HL-60/S4 treated with retinoic acid at 250 ng/mL for 4 days and 3 days (cell line): ENCODE data around the gene FSD1L.

Experiments
- in situ Hi-C: fragments of 300-500 bp; cut with MboI; formaldehyde crosslinking; loops from 2 replicates; pipeline ENCODE4 v1.7.0; 2022; ENCODE audit warnings: low sequenced_read_pairs

The FSD1L gene

DNA sequence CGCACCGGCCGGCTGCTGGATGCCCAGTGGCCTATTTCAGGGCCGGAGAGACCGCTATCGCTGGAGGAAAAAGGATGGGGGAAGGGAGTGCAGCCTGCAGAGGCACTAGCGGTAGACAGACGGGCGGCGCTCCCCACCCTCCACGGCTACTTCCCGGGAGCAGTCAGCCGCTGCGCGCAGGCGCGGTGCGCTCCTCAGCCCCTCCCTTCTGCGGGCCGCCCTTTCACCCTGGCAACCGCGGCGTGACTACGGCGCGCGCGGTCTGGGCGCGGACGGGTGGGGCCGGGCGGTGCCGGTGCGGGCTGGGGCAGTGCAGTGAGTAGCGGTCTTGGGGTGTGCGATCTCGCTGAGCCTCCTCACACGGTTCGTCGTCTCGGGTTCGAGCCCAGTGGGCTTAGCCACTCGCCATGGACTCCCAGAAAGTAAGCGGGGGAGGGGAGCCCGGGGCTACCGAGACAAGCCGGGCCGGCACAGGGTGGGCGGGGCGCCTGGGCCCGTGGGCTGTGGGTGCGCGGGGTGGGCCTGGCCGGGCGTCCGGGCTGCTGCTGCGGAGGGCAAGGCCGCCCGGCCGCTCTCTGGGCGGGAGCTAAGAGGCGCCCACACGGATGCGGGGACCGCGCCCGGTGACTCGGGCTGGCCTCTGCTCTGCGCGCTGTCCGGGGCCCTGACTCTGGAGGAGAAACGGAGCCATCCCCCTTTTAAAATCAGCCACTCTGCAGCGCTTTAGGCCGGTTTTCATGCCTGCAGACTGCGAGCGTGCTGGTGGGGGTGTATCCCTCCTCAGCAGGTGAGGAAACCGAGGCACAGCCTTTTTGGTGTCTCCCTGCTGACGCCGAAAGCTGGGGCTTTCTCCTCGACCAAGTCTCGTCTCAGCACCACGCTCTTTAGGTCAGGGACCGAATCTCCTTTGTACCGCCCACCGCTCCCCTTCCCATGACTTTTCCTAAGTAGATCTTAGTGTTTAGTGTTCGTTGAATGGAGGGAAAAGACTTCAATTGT is at the start of gene FSD1L:
TSS of gene FSD1L (plus strand) at position 221 of the 999 bp plus-strand sequence. CDS start at position 408, 187 bp downstream.
- in situ Hi-C loops: no loop called here

DNA sequence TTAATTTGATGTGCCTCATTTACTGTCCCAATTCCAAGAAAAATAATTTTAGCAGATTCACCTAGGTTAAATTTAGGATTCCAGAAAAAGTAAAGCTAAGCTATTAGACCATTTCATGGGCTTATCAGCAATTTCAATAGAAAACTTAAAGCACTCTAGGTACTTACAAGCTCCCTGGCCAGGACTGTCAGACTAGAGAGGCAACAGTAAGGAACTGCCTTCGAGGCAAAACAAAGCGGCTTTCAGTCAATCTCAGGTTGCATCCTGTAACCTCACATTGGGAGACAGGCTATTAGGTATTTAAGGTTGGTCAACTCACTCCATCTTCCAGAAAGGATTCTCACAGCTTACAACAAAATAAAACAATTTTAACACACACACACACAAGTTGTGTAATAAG is 48.7 kb upstream of the FSD1L start:
- in situ Hi-C loops: no loop called here

GRCh38 chr9:105401651-105402050 is 46.2 kb upstream of the FSD1L start:
- in situ Hi-C loops: loop anchor here (25.0 kb wide), 1 partner anchor 539 kb away; no protein-coding TSS in a partner anchor

GRCh38 chr9:105403552-105404248 is 44.1 kb upstream of the FSD1L start:
- in situ Hi-C loops: loop anchor here (25.0 kb wide), 1 partner anchor 541 kb away; no protein-coding TSS in a partner anchor

DNA sequence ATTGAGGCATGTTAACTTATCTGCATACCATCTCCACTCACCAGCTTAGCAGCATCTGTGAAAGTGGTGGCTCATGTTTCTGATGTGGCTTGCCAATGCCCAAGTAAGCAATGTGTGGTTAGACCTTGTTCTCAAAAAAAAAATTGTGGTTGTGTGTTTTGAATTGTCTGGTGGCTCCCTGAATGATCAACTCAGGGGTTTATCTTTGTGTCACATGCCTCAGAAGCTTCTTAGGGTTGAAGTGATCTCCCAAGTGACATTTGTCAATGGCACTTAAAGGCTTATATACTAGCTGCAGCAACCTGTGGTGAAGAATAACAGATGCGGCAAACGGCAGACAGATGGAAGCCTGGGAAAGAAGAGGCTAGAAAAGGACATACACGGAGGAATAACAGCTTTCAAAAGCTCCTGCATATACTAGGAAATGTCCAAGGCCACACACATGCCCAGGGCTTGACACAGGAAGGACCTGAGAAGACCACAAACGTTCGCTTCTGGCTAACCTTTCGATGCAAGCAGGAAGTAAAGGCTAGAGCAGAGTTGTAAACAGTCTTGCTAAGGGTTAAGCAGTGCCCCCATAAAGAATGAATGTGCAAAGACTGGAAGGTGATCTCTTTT is 42.2 kb upstream of the FSD1L start:
- in situ Hi-C loops: loop anchor here (25.0 kb wide), 1 partner anchor 543 kb away; no protein-coding TSS in a partner anchor

DNA sequence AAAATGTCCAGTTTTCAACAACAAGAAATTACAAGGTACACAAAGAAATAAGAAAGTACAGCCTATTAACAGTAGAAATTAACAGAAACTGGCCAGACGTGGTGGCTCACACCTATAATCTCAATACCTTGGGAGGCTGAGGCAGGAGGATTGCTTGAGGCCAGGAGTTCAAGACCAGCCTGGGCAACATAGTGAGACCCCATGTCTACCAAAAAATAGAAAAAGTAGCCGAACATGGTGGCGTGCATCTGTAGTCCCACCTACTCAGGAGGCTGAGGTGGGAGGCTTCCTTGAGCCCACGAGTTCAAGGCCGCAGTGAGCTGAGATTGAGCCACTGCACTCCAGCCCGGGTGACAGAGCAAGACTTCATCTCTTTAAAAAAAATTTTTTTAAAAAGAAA is 41.5 kb upstream of the FSD1L start:
- in situ Hi-C loops: loop anchor here (25.0 kb wide), 1 partner anchor 544 kb away; no protein-coding TSS in a partner anchor

DNA sequence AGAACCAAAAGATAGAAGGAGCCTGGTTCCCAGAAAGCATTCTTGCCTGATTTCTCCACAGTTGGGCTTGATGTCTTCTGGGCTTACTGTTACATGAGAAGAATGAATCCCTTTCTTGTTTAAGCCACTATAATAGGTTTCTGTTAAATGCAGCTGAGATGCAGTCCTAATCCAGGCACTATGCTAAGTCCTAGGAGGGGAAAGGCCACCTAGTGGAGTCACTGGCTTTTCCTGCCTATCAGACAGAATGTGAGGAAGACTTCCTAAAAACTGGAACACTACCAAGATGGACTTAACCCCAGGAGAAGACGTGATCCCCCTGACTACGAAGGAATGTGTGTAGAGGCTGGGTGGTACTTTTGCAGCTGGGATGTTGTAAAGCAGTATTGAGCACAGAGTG is 34.3 kb upstream of the FSD1L start:
- in situ Hi-C loops: loop anchor here (10.0 to 25.0 kb wide), 2 partner anchors 249 to 551 kb away; no protein-coding TSS in a partner anchor

DNA sequence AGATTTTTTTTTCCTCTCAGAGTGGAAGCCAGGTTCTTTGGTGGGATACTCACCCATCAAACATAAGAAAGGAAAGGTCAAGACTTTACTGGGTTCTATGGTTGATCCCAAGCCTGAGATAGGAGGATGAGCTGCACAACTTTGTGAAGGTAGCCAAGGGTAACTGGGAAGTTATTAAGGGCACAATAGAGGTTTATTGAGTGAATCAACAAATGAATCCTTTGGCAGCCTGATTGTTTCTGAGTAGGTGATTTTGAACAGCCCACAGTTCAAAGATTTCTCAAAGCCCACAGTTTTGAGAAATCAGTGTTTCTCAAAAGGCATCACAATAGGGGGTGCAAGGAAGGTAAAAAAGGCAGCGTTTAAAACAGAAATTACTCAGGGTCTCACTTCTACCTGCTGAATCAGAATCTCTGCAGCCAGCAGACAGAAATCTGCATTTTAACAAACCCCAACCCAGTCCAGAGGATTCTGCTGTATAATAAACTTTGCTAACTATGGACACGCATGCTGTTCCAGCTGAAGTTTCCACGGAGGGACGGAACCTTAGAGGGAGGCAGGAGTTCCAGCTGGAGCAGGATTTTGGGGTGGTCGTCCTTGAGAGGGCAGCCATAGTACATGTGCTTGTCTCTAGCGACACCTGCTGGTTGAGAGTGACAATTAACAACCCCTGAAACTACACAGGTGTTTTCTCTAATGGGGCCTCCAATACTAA is 32.7 kb upstream of the FSD1L start:
- in situ Hi-C loops: loop anchor here (10.0 to 25.0 kb wide), 2 partner anchors 250 to 553 kb away; no protein-coding TSS in a partner anchor

DNA sequence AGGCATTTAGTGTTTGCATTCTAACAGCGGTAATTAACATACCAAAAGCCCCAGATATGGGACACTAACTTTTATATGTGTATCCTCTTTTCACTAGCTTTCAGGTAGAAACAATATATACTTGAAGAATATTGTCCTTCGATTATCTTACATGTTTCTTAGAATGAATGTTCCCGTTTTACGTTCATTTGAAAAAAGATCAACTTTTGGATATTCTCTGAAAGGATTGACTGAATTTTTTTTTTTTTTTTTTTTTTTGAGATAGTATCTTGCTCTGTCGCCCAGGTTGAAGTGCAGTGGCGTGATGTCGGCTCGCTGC is 32.2 kb upstream of the FSD1L start:
- in situ Hi-C loops: loop anchor here (10.0 to 25.0 kb wide), 2 partner anchors 251 to 553 kb away; no protein-coding TSS in a partner anchor

GRCh38 chr9:105416840-105417239 is 31.0 kb upstream of the FSD1L start:
- in situ Hi-C loops: loop anchor here (10.0 to 25.0 kb wide), 2 partner anchors 252 to 555 kb away; no protein-coding TSS in a partner anchor

- in situ Hi-C loops: loop anchor here (10.0 to 25.0 kb wide), 2 partner anchors 254 to 557 kb away; no protein-coding TSS in a partner anchor
Observed at GRCh38 chr9:105418588-105419500, 29.0 kb upstream of the FSD1L start.

DNA sequence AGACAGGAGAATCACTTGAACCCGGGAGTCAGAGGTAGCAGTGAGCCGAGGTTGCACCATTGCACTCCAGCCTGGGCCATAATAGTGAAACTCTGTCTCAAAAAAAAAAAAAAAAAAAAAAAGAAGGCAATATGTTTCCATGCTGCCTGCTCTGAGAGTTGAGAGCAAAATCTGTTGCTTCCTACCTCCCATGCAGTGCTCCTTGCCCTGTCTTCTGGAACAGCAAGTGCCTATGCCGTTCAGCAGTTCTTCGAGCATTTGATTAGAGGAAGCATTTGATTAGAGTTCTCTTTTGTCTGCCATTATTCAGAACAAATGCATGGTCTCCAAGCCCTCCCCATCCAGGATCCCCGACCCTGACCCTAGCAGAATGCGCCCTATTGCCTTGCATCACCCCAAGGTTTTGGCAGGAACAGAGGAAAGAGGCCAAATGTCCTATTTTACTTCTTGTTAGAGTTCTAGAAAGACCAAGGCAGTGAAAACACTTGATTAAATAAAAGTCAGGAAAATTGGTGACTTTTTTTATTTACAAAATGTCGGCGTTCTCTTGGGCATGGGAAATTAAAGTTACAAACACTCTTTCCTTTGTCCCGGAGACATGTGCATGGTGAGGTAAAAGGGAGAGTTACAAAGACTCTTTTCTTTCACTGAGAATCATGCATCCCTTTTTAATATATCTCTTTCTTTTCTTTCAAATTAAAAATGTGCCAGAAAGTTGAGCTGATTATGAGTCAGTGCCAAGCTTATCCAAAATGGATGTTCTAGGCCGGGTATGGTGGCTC is 27.8 kb upstream of the FSD1L start:
- in situ Hi-C loops: loop anchor here (10.0 to 25.0 kb wide), 2 partner anchors 255 to 558 kb away; no protein-coding TSS in a partner anchor

GRCh38 chr9:105421154-105421553 is 26.7 kb upstream of the FSD1L start:
- in situ Hi-C loops: loop anchor here (25.0 kb wide), 1 partner anchor 559 kb away; no protein-coding TSS in a partner anchor

- in situ Hi-C loops: loop anchor here (25.0 kb wide), 1 partner anchor 560 kb away; no protein-coding TSS in a partner anchor
Observed at GRCh38 chr9:105421864-105422263, 26.0 kb upstream of the FSD1L start.

- in situ Hi-C loops: no loop called here
Observed at GRCh38 chr9:105425816-105426433, 21.9 kb upstream of the FSD1L start.

- in situ Hi-C loops: no loop called here
Observed at GRCh38 chr9:105426657-105427056, 21.2 kb upstream of the FSD1L start.

- in situ Hi-C loops: no loop called here
Observed at GRCh38 chr9:105431424-105432246, 16.2 kb upstream of the FSD1L start.
